Body of pancreas (tissue), 4 donors: ENCODE measurements around the gene TSPAN10. TPM values are rescaled to one million over a fixed set of nuclear protein-coding genes. Genes with fewer than 3 reads are reported as not detected.

Source experiments
- ATAC-seq: fragments of 150-250 bp; one replicate; pipeline ENCODE4 v1.9.1; 2016
- DNase-seq, 4 donors: peaks; one replicate each; pipeline ENCODE4 v3.0.0-alpha.2; 2019
- H3K27ac ChIP-seq, 4 donors: fragments of 200-600 bp; sonication (generic); 1 replicate in 3 of 4; 2 replicates in 1 of 4; pipeline versions ENCODE4 v1.5.1 to v1.6.1; 2016 to 2019; ENCODE audit warnings: mild to moderate bottlenecking in 1 of 4, mixed read lengths in 1 of 4, moderate library complexity in 1 of 4
- H3K27me3 ChIP-seq, 2 donors: fragments of 200-600 bp; sonication (generic); one replicate each; pipeline ENCODE4 v1.6.0; 2016; ENCODE audit warnings: mild to moderate bottlenecking in 1 of 2
- H3K36me3 ChIP-seq, 2 donors: fragments of 200-600 bp; sonication (generic); replicated peaks in 1 of 2; 2 replicates each; pipeline ENCODE4 v1.5.1; 2016; ENCODE audit warnings: low read depth in 2 of 2; ENCODE audit not compliant: insufficient read depth in 1 of 2
- H3K4me1 ChIP-seq: fragments of 200-600 bp; sonication (generic); one replicate; pipeline ENCODE4 v1.6.0; 2016
- H3K4me3 ChIP-seq, 2 donors: fragments of 200-600 bp; sonication (generic); 1 replicate in 1 of 2; 2 replicates in 1 of 2; pipeline ENCODE4 v1.5.1; 2016 to 2019
- H3K9me3 ChIP-seq, 3 donors: fragments of 200-600 bp; sonication (generic); 1 replicate in 2 of 3; 2 replicates in 1 of 3; pipeline ENCODE4 v1.5.1; 2016
- POLR2A ChIP-seq, 3 donors: fragments of 450-650 bp; IDR thresholded peaks; one replicate each; pipeline ENCODE4 v1.6.1; 2016; ENCODE audit warnings: antibody characterized with exemption in 3 of 3, mild to moderate bottlenecking in 2 of 3
- WGBS, 2 donors: methylation state at CpG; one replicate each; pipeline ENCODE4 v1.1.5; 2017; 5-methylcytosine and 5-hydroxymethylcytosine counted together
- intact Hi-C: fragments of 100-400 bp; cut with DNase I; formaldehyde crosslinking; loops from one replicate; pipeline ENCODE4 v1.15.1; 2023
- microRNA-seq, 2 donors: library from miRNA; unstranded; fragments of <30 nt; microRNA quantifications; one replicate each; pipeline ENCODE4, GENCODE V29; 2016; ENCODE audit warnings: borderline number of aligned reads in 2 of 2, borderline replicate concordance in 2 of 2
- small RNA-seq: library from RNA; depleted of rRNA; stranded (forward); fragments of <200 nt; gene quantifications from one replicate; pipeline ENCODE3, GENCODE V24; 2016
- total RNA-seq, 2 donors: library from RNA; depleted of rRNA; stranded (reverse); fragments of >200 nt; gene quantifications; one replicate each; pipeline ENCODE4 v1.1.0, GENCODE V29; 2016
- TF ChIP-seq, protein P1 (sequence below), 7 experiments: fragments of 450-650 bp in 4 of 7; fragments of 200-600 bp in 3 of 7; sonication (generic) in 3 of 7; IDR thresholded peaks; one replicate each; pipeline ENCODE4 v1.5.1; 2016 to 2019; ENCODE audit warnings: antibody characterized with exemption in 7 of 7

The TSPAN10 gene
- total RNA-seq, 2 donors from 2014 or later = 1.0 to 5.3 TPM

DNA sequence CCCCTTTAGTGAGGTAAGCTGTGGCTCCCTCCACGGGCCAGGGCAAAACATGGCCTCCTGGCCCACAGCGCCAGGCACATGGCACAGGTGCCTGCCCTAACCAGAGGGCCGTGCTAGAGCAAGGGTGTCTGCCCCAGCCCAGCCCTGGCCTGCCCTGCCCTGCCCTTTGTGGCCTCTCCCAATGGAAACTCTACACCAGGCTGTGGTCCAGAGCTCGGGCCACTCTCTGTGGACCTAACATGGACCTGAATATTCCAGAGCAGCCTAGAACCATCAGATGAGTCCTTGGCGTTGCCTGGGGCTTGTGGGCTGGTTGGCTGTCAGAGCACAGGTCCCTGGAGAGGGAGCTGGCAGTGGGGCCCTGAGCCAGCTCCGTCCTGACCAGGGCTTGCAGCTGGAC is 58.2 kb downstream of the TSPAN10 start:
- peaks cover 9 to 49% of the 10 kb centered on the region in 2 donors for H3K36me3 ChIP-seq

DNA sequence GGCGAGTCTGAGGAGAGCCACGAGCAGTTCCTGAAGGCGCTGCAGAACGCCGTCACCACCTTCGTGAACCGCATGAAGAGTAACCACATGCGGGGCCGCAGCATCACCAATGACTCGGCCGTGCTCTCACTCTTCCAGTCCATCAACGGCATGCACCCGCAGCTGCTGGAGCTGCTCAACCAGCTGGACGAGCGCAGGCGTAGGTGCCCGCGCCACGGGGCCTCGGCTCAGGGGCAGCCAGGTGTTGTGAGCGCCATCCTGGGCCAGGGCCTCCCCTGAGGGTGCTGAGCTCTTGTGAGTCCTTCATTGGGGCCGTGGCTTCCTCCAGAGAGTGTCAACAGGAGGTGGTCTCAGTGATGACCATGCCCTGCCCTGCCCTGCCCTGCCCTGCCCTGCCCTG is 58.8 kb downstream of the TSPAN10 start:
- no peak for TF ChIP-seq POLR2A (IDR thresholded peaks at IDR 0.05)
- TF ChIP-seq, protein P1, sequence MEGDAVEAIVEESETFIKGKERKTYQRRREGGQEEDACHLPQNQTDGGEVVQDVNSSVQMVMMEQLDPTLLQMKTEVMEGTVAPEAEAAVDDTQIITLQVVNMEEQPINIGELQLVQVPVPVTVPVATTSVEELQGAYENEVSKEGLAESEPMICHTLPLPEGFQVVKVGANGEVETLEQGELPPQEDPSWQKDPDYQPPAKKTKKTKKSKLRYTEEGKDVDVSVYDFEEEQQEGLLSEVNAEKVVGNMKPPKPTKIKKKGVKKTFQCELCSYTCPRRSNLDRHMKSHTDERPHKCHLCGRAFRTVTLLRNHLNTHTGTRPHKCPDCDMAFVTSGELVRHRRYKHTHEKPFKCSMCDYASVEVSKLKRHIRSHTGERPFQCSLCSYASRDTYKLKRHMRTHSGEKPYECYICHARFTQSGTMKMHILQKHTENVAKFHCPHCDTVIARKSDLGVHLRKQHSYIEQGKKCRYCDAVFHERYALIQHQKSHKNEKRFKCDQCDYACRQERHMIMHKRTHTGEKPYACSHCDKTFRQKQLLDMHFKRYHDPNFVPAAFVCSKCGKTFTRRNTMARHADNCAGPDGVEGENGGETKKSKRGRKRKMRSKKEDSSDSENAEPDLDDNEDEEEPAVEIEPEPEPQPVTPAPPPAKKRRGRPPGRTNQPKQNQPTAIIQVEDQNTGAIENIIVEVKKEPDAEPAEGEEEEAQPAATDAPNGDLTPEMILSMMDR (IDR thresholded peaks at IDR 0.05) = no peak
- no peak overlapping the region for H3K27ac ChIP-seq
- DNase-seq (no peak), ATAC-seq (no peak)
- H3K27me3 ChIP-seq = no peaks in the 10 kb centered on the region
- peaks cover 9 to 48% of the 10 kb centered on the region in 2 donors for H3K36me3 ChIP-seq
- peaks cover 4% of the 10 kb centered on the region for H3K4me1 ChIP-seq
- no peaks in the 10 kb centered on the region for H3K9me3 ChIP-seq
- no peak overlapping the region for H3K4me3 ChIP-seq
- intact Hi-C loops = loop anchor here (10.0 kb wide), 1 partner anchor 421 kb away; no protein-coding TSS in a partner anchor
- 85 to 90% methylated on average over 11 to 22 of the region's 22 CpGs for WGBS, 2 donors

More for the DNA sequence above, 58.2 kb downstream of the TSPAN10 start:
- no peaks in the 10 kb centered on the region for H3K9me3 ChIP-seq
- no peak overlapping the region for H3K4me3 ChIP-seq
- DNase-seq (no peak), ATAC-seq (no peak)
- TF ChIP-seq POLR2A (IDR thresholded peaks at IDR 0.05) = no peak
- TF ChIP-seq, protein P1 (IDR thresholded peaks at IDR 0.05) = no peak
- no peaks in the 10 kb centered on the region for H3K27me3 ChIP-seq
- no peak overlapping the region for H3K27ac ChIP-seq
- intact Hi-C loops = loop anchor here (10.0 kb wide), 1 partner anchor 420 kb away; no protein-coding TSS in a partner anchor
- 40 to 95% methylated on average over 1 to 6 of the region's 6 CpGs for WGBS, 2 donors
- no peaks in the 10 kb centered on the region for H3K4me1 ChIP-seq

DNA sequence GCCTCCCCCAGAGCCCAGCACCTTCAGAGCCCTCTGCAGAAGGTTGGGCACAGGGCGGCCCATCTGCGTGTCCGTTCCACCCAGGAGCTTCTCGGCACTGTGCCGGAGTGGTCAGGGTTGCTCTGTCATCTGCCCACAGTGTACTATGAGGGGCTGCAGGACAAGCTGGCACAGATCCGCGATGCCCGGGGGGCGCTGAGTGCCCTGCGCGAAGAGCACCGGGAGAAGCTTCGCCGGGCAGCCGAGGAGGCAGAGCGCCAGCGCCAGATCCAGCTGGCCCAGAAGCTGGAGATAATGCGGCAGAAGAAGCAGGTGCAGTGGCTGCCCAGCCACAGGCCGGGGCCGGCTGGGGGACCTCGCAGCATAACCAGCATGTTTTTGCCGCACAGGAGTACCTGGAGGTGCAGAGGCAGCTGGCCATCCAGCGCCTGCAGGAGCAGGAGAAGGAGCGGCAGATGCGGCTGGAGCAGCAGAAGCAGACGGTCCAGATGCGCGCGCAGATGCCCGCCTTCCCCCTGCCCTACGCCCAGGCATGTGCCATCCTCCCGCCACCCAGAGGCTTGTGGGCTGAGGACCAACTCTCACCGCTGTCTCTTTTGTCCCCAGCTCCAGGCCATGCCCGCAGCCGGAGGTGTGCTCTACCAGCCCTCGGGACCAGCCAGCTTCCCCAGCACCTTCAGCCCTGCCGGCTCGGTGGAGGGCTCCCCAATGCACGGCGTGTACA is 59.4 kb downstream of the TSPAN10 start:
- Histone ChIP-seq H3K4me3 (no peak overlapping the region), H3K36me3 (peaks cover 9 to 43% of the 10 kb centered on the region in 2 donors), H3K4me1 (peaks cover 9% of the 10 kb centered on the region), H3K27me3 (no peaks in the 10 kb centered on the region), H3K9me3 (no peaks in the 10 kb centered on the region), H3K27ac (no peak overlapping the region)
- ATAC-seq (no peak), DNase-seq (no peak)
- intact Hi-C loops = loop anchor here (10.0 kb wide), 1 partner anchor 422 kb away; no protein-coding TSS in a partner anchor
- 91 to 95% methylated on average over 22 to 25 of the region's 40 CpGs for WGBS, 2 donors
- TF ChIP-seq, protein P1 (IDR thresholded peaks at IDR 0.05) = no peak
- TF ChIP-seq POLR2A (IDR thresholded peaks at IDR 0.05) = no peak

DNA sequence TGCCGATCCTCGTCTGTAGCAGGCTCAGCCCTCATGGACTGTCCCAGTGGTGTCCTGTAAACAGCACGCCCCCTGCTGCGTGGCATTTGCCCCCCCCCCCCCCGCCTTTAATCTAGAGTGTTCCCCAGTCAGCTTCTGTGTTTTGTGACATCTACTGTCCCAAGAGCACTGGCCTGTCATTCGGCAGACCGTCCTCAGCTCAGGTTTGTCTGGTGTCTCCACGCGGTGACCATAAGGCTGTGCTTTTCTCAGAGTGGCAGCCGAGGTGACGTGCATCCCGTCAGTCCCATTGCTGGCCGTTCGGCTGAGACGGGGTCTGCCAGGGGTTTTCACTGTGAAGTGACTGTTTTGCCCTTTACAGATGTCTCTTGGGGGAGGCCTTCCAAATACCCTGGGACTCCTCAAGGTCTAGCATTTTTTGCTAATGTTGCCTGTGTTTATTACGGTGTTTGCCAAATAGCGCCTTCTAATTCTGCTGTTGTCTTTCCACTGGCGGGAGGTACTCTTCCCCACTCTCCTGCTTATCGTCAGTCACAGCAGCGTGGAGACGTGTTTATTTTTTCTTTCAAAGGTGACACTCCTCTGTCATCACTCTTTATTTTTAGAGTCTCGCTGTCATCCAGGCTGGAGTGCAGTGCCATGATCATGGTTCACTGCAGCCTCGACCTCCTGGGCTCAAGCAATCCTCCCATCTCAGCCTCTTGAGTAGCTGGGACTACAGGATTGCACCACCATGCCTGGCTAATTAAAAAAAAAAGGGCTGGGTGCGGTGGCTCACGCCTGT is 60.5 kb downstream of the TSPAN10 start:
- no peak for DNase-seq
- Histone ChIP-seq H3K4me3 (no peak overlapping the region), H3K36me3 (peaks cover 9 to 35% of the 10 kb centered on the region in 2 donors), H3K9me3 (no peaks in the 10 kb centered on the region), H3K27ac (no peak overlapping the region), H3K4me1 (peaks cover 20% of the 10 kb centered on the region), H3K27me3 (no peaks in the 10 kb centered on the region)
- ATAC-seq = no peak
- WGBS, 2 donors = 83 to 95% methylated on average over 11 to 25 of the region's 25 CpGs
- intact Hi-C loops = loop anchor here (10.0 kb wide), 1 partner anchor 423 kb away; no protein-coding TSS in a partner anchor
- TF ChIP-seq, protein P1 (IDR thresholded peaks at IDR 0.05) = no peak
- TF ChIP-seq POLR2A (IDR thresholded peaks at IDR 0.05) = no peak

Small RNA genes lying within 50 kb of the gene (microRNA-seq; reads per million reads assigned to microRNA genes)
- gene MIR6786 = 0 to 0.47 reads per million in 2 donors

Small RNA genes lying within 50 kb of the gene (small RNA-seq; reads per million reads assigned to genes)
- gene MIR6786 = not detected

Other genes with a start within 250 kb of the TSPAN10 start
- 10 to 100 TPM in 1 of 2 donors, 1 to 10 TPM in 1; 5.7 to 14.8 TPM for gene BAHCC1, start 241.7 kb upstream of the TSPAN10 start, total RNA-seq
- gene ACTG1, start 124.4 kb upstream of the TSPAN10 start, total RNA-seq = 1,000 to 10,000 TPM; 1,634 to 1,790 TPM
- gene FSCN2, start 108.8 kb upstream of the TSPAN10 start, total RNA-seq = 10 to 100 TPM in 1 of 2 donors, 1 to 10 TPM in 1; 7.0 to 13.5 TPM
- gene FAAP100, start 84.8 kb upstream of the TSPAN10 start, total RNA-seq = 10 to 100 TPM; 27.8 to 50.4 TPM
- gene NPLOC4, start 84 bp upstream of the TSPAN10 start, total RNA-seq = 10 to 100 TPM; 43.8 to 63.0 TPM
- not detected for gene PDE6G, start 19.3 kb downstream of the TSPAN10 start, total RNA-seq
- 10 to 100 TPM; 18.1 to 23.3 TPM for gene OXLD1, start 29.4 kb downstream of the TSPAN10 start, total RNA-seq
- gene CCDC137, start 29.5 kb downstream of the TSPAN10 start, total RNA-seq = 10 to 100 TPM in 1 of 2 donors, 1 to 10 TPM in 1; 6.2 to 21.4 TPM
- 10 to 100 TPM; 22.8 to 47.1 TPM for gene ARL16, start 46.6 kb downstream of the TSPAN10 start, total RNA-seq
- gene HGS, start 46.8 kb downstream of the TSPAN10 start, total RNA-seq = 10 to 100 TPM; 60.7 to 66.9 TPM
- 10 to 100 TPM; 17.1 to 45.8 TPM for gene MRPL12, start 66.2 kb downstream of the TSPAN10 start, total RNA-seq
- 10 to 100 TPM; 15.8 to 18.9 TPM for gene SLC25A10, start 75.1 kb downstream of the TSPAN10 start, total RNA-seq
- 1 to 10 TPM in 1 of 2 donors, under 1 TPM in 1; 0.52 to 5.3 TPM for gene GCGR, start 167.0 kb downstream of the TSPAN10 start, total RNA-seq
- 10 to 100 TPM; 46.1 to 65.6 TPM for gene MCRIP1, start 196.1 kb downstream of the TSPAN10 start, total RNA-seq
- not detected for gene PPP1R27, start 197.9 kb downstream of the TSPAN10 start, total RNA-seq
- gene P4HB, start 223.3 kb downstream of the TSPAN10 start, total RNA-seq = 1,000 to 10,000 TPM; 1,462 to 4,394 TPM
- gene ARHGDIA, start 234.1 kb downstream of the TSPAN10 start, total RNA-seq = 100 to 1,000 TPM; 109 to 141 TPM